OCI-LY7 (cell line): ENCODE data around the gene NEDD4. TPM values are rescaled to one million over a fixed set of nuclear protein-coding genes. Genes with fewer than 3 reads are reported as not detected.

ENCODE experiments used
- BruUV-seq: library from RNA; stranded (reverse); fragments of 400-500 nt; replicated peaks from 2 replicates; lab custom pipeline; 2021; lab: Mats Ljungman, UMichigan
- CTCF ChIA-PET: fragments of 300-600 bp; sonication (Branson Sonifier 250); formaldehyde crosslinking; loops from one replicate; lab custom pipeline; 2022; ENCODE audit warnings: antibody characterized with exemption; ENCODE audit not compliant: unreplicated experiment; lab: Charles Lee
- POLR2A ChIA-PET: fragments of 300-600 bp; sonication (Branson Sonifier 250); formaldehyde crosslinking; loops from one replicate; lab custom pipeline; 2022; ENCODE audit warnings: antibody characterized with exemption; lab: Charles Lee
- DNase-seq: peaks from one replicate; pipeline ENCODE4 v3.0.0-alpha.2; 2015; ENCODE audit warnings: low spot score
- H2AFZ ChIP-seq: fragments of 200-600 bp; sonication (generic), shearing (Covaris generic); 2 replicates; pipeline ENCODE4 v1.6.1; 2014; ENCODE audit warnings: mild to moderate bottlenecking, antibody characterized with exemption, low read length, moderate library complexity
- H3K27ac ChIP-seq: fragments of 200-600 bp; sonication (generic); 2 replicates; pipeline ENCODE4 v1.5.1; 2014; ENCODE audit warnings: mixed run types, low read depth, mild to moderate bottlenecking, moderate library complexity, low read length, inconsistent platforms; ENCODE audit not compliant: poor library complexity, severe bottlenecking
- H3K36me3 ChIP-seq: fragments of 200-600 bp; sonication (generic); 2 replicates; pipeline ENCODE4 v1.6.1; 2014; ENCODE audit warnings: mild to moderate bottlenecking, antibody characterized with exemption, low read length, moderate library complexity, mixed read lengths; ENCODE audit not compliant: insufficient read depth
- H3K4me1 ChIP-seq: fragments of 200-600 bp; sonication (generic); 2 replicates; pipeline ENCODE4 v1.5.1; 2014; ENCODE audit warnings: mild to moderate bottlenecking, low read length; ENCODE audit not compliant: insufficient read depth, poor library complexity, severe bottlenecking
- H3K4me2 ChIP-seq: fragments of 200-600 bp; sonication (generic); 2 replicates; pipeline ENCODE4 v1.6.1; 2014; ENCODE audit warnings: mild to moderate bottlenecking, low read length
- H3K4me3 ChIP-seq: fragments of 200-600 bp; sonication (generic); 2 replicates; pipeline ENCODE4 v1.5.1; 2014; ENCODE audit warnings: mild to moderate bottlenecking, low read depth, low read length; ENCODE audit not compliant: poor library complexity, severe bottlenecking
- H3K79me2 ChIP-seq: fragments of 200-600 bp; sonication (generic); 2 replicates; pipeline ENCODE4 v1.6.1; 2016; ENCODE audit warnings: low read depth, mild to moderate bottlenecking, low read length, moderate library complexity, mixed read lengths; ENCODE audit not compliant: insufficient read depth
- H3K9me2 ChIP-seq: fragments of 200-600 bp; sonication (generic); 2 replicates; pipeline ENCODE4 v1.6.1; 2016; ENCODE audit warnings: mild to moderate bottlenecking, low read length, mixed read lengths; ENCODE audit not compliant: insufficient read depth
- H3K9me3 ChIP-seq: fragments of 200-600 bp; sonication (generic); 2 replicates; pipeline ENCODE4 v1.6.1; 2014; ENCODE audit warnings: mild to moderate bottlenecking, mixed run types, low read length, mixed read lengths
- H4K20me1 ChIP-seq: fragments of 200-600 bp; sonication (generic); 2 replicates; pipeline ENCODE4 v1.6.1; 2014; ENCODE audit warnings: mild to moderate bottlenecking, antibody characterized with exemption, low read length, moderate library complexity, mixed read lengths; ENCODE audit not compliant: insufficient read depth
- CTCF ChIP-seq: fragments of 200-600 bp; sonication (generic); conservative IDR thresholded peaks from 2 replicates; pipeline ENCODE4 v1.5.1; 2014; ENCODE audit warnings: mild to moderate bottlenecking, antibody characterized with exemption, low read length, moderate library complexity, mixed read lengths
- EZH2phosphoT487 ChIP-seq: fragments of 200-600 bp; sonication (generic); IDR thresholded peaks from 2 replicates; pipeline ENCODE4 v1.6.1; 2018; ENCODE audit warnings: low read depth, borderline replicate concordance, mild to moderate bottlenecking, mixed run types, antibody characterized with exemption, low read length, moderate library complexity, mixed read lengths
- intact Hi-C: fragments of 100-400 bp; cut with micrococcal nuclease; formaldehyde crosslinking; loops from one replicate; pipeline ENCODE4 v1.10.0; 2022; ENCODE audit not compliant: unreplicated experiment
- total RNA-seq, 2 experiments: library from RNA; depleted of rRNA in 1 of 2; stranded (reverse); fragments of >200 nt in 1 of 2; shearing (Covaris generic) in 1 of 2; gene quantifications; 2 replicates each; pipeline ENCODE4 v1.2.3, GENCODE V29; 2014 to 2022

NEDD4 gene
- total RNA-seq, 2 experiments from 2014 or later: 4.8 to 12.7 TPM

- DNase-seq: no peak
- Histone ChIP-seq H3K4me1 (no peaks in the 10 kb centered on the region), H4K20me1 (no peaks in the 10 kb centered on the region), H3K4me2 (no peak overlapping the region), H3K4me3 (no peak overlapping the region), H3K9me3 (no peaks in the 10 kb centered on the region), H3K79me2 (no peaks in the 10 kb centered on the region), H3K9me2 (no peaks in the 10 kb centered on the region), H2AFZ (peak overlapping the region; percentile 80), H3K36me3 (no peaks in the 10 kb centered on the region), H3K27ac (no peak overlapping the region)
- intact Hi-C loops: no loop called here
- CTCF ChIA-PET: no interaction called here
- BruUV-seq: no TSS peak
- TF ChIP-seq EZH2phosphoT487 (no peak), CTCF (no peak)
- POLR2A ChIA-PET: no interaction called here
Observed at GRCh38 chr15:55800216-55800615, 193.2 kb downstream of the NEDD4 start.

DNA sequence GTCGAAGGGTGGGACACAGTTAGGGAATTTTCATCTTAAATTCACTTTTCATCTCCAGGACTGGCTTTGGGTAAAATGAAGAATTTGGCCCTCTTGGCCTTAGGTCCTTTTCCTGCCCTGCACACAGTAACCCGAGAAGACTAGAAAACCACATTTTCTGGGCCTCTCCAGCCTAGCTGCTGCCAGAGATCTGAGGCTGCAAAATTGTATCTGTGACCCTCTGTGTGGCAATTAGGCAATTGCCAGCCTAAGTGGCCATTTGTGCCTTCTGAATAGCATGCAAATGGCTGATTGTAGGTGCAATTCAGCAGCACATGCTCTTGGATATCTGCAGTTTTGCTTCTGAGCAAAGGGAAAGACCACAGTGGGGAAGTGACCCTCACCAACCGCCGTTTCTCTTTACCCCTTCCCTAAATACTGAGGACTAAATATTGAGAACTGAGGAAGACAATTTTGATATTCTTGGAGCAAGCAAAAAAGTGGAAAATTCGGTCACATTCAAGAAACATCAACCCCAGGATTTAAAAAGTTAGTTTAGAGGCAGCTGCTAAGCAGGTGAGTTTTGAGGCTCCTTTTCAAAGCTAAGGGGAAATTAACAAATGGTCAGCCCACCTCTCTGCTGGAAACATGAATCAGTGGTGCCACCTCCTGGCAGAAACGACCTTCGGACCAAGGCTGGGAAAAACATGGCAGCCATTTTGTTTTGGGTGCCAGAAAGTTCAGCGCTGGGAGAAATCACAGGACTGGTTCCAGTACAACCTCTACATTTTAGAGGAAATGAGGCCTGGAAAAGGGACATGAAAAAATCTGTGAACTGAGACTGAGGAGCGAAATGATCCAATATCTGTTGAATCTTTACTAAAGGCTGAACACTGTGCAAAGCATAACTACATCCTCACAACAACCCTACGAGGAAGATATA lies 193.9 kb downstream of the NEDD4 start:
- H2AFZ ChIP-seq: peak overlapping the region; percentile 80
- H3K4me3 ChIP-seq: no peak overlapping the region
- TF ChIP-seq CTCF (peak; percentile 78), EZH2phosphoT487 (no peak)
- intact Hi-C loops: loop anchor here (5.0 kb wide), 1 partner anchor 152 kb away; no protein-coding TSS in a partner anchor
- H3K4me2 ChIP-seq: no peak overlapping the region
- DNase-seq: peak; percentile 37
- no peaks in the 10 kb centered on the region for H3K9me2 ChIP-seq
- no peaks in the 10 kb centered on the region for H3K79me2 ChIP-seq
- POLR2A ChIA-PET: no interaction called here
- no TSS peak for BruUV-seq
- H3K9me3 ChIP-seq: no peaks in the 10 kb centered on the region
- no peaks in the 10 kb centered on the region for H4K20me1 ChIP-seq
- no peaks in the 10 kb centered on the region for H3K36me3 ChIP-seq
- H3K4me1 ChIP-seq: no peaks in the 10 kb centered on the region
- CTCF ChIA-PET: no interaction called here
- no peak overlapping the region for H3K27ac ChIP-seq
